Colonic mucosa (tissue), 4 donors: Measurements from ENCODE around the gene LAMA5. TPM values are rescaled to one million over a fixed set of nuclear protein-coding genes. Genes with fewer than 3 reads are reported as not detected.

Experiments
- DNase-seq: peaks from one replicate; pipeline ENCODE4 v3.0.0-alpha.2; 2020
- H3K27ac ChIP-seq: fragments of 200-600 bp; one replicate; pipeline ENCODE4 v1.8.0; 2021
- H3K27me3 ChIP-seq: fragments of 200-600 bp; one replicate; pipeline ENCODE4 v1.8.0; 2021
- H3K36me3 ChIP-seq: fragments of 200-600 bp; one replicate; pipeline ENCODE4 v1.8.0; 2021
- H3K4me1 ChIP-seq: fragments of 200-600 bp; one replicate; pipeline ENCODE4 v1.8.0; 2021; ENCODE audit warnings: mild to moderate bottlenecking
- H3K4me3 ChIP-seq: fragments of 200-600 bp; one replicate; pipeline ENCODE4 v1.8.0; 2021
- H3K9ac ChIP-seq, 2 donors: one replicate each; pipeline ENCODE4 v1.7.0; 2013; ENCODE audit warnings: control low read depth in 2 of 2, low read depth in 2 of 2, low read length in 2 of 2
- H3K9me3 ChIP-seq: fragments of 200-600 bp; one replicate; pipeline ENCODE4 v1.8.0; 2021
- CTCF ChIP-seq: fragments of 200-600 bp; IDR thresholded peaks from one replicate; pipeline ENCODE4 v1.8.0; 2022; ENCODE audit warnings: antibody characterized with exemption, mild to moderate bottlenecking
- intact Hi-C: fragments of 100-400 bp; cut with DNase I; formaldehyde crosslinking; loops from one replicate; pipeline ENCODE4 v1.14.1; 2022
- total RNA-seq, 2 donors: library from RNA; stranded (reverse); fragmentation: NEBNext Ultra II Directional in 1 of 2; extraction: Animal tissue kit (Norgen Biotek cat#: 25700) in 1 of 2; gene quantifications; one replicate each; pipeline ENCODE4 v1.2.1, GENCODE V29; 2021
- donor health status: healthy.
- donor health status: DM: no; HTN: no; CAD: no.
- donor health status: DM: no; HTN: no; CAD: no.

LAMA5 gene
- total RNA-seq, 2 donors from 2014 or later: 32.5 to 35.5 TPM

DNA sequence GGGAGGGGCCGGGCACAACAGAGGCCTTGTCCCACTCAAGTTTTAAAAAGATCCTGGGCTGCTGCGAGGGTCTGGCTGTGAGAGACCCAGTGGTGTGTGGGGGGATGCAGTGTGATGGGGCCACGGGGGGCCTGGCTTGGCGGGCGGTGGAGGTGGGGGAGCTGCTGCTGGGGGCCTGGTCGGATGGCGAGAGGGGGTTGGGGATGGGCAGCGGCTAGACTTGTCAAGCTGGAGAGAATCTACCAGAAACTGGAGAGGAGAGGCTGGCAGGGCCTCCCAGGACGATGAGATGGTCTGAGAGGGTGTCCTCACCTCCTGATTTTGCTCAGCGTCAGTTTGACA is 24.9 kb upstream of the LAMA5 start:
- Histone ChIP-seq H3K9me3 (no peaks in the 10 kb centered on the region), H3K36me3 (no peaks in the 10 kb centered on the region), H3K4me3 (no peak overlapping the region), H3K27ac (no peak overlapping the region), H3K9ac (no peak overlapping the region), H3K4me1 (peaks cover 9% of the 10 kb centered on the region), H3K27me3 (no peaks in the 10 kb centered on the region)
- DNase-seq: no peak
- intact Hi-C loops: no loop called here
- TF ChIP-seq CTCF: no peak

DNA sequence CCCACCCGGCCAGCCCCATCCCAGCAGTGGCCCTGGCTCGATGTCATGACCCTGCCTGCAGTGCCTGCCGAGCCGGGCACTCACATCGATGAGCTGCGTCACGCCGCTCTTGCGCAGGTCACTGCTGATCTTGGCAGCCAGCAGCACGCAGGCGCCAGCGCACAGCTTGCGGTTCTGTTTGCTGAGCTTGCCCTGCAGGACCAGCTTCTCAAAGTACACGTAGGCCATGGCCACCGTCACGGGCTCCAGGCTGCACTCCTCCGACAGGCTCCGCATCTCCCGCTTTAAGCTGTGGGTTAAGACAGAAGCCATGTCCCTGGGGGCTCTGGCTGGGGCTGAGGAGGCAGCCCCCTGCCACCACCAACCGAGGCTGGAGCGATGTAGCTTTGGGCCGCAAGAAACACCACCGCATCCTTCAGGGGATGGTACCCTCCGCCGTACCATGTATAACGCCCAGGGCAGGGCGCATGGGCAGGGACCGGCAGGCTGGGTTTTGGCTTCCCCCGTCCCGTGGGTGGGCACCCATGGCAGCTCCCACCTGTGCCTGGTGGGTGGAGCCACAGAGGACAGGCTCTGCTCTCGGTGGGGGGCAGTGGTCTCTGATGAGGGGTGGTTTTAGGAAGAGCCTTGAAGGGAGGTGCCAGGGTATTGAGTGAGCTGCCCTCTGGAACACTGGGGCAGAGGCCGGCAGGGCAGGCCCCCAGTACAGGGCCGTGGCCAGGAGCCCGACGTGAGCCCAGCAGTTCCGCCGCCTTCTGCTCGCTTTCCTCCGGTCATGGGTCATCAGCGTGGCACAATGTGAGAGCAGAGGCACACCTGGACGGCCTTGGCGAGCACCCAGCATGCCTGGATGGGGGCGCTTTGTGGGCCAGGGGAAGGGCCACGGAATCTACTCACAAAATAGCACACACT is 24.3 kb upstream of the LAMA5 start:
- H3K9ac ChIP-seq: no peak overlapping the region
- no peak for TF ChIP-seq CTCF
- H3K27ac ChIP-seq: no peak overlapping the region
- peaks cover 9% of the 10 kb centered on the region for H3K4me1 ChIP-seq
- intact Hi-C loops: no loop called here
- H3K36me3 ChIP-seq: no peaks in the 10 kb centered on the region
- no peaks in the 10 kb centered on the region for H3K9me3 ChIP-seq
- no peak overlapping the region for H3K4me3 ChIP-seq
- H3K27me3 ChIP-seq: no peaks in the 10 kb centered on the region
- DNase-seq: no peak

GRCh38 chr20:62390317-62391164 is 23.4 kb upstream of the LAMA5 start:
- intact Hi-C loops: no loop called here
- no peak for TF ChIP-seq CTCF
- H3K27me3 ChIP-seq: no peaks in the 10 kb centered on the region
- no peaks in the 10 kb centered on the region for H3K36me3 ChIP-seq
- H3K4me1 ChIP-seq: peaks cover 9% of the 10 kb centered on the region
- H3K9me3 ChIP-seq: no peaks in the 10 kb centered on the region
- no peak for DNase-seq
- H3K4me3 ChIP-seq: no peak overlapping the region
- H3K27ac ChIP-seq: no peak overlapping the region
- no peak overlapping the region for H3K9ac ChIP-seq

DNA sequence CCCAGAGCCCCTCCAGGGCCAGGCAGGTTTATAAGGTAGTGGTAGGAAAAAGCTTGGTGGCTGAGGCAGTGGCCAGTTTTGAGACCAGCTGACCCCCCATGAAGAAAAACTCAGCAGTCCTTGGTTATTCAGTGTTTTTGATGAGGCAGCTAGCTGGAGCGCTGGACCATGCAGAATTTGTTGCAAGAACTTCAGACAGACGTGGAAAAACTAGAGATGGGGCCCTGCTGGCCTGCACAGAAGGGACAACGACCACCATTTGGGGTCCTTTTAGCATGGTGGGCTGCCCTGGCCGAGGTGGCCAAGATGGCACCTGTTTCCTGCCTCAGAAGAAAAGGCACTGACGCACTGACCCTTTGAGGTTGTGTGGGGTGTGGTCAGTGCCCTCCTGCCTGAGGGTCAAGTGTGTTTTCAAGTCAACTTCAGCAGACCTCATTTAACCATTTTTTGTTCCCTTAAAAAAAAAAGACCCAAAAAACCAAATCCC is 22.5 kb upstream of the LAMA5 start:
- H3K9ac ChIP-seq: no peak overlapping the region
- intact Hi-C loops: loop anchor here (10.0 kb wide), 1 partner anchor 375 kb away; no protein-coding TSS in a partner anchor
- no peak overlapping the region for H3K27ac ChIP-seq
- H3K9me3 ChIP-seq: no peaks in the 10 kb centered on the region
- no peaks in the 10 kb centered on the region for H3K27me3 ChIP-seq
- H3K4me1 ChIP-seq: peaks cover 9% of the 10 kb centered on the region
- no peaks in the 10 kb centered on the region for H3K36me3 ChIP-seq
- TF ChIP-seq CTCF: no peak
- no peak for DNase-seq
- no peak overlapping the region for H3K4me3 ChIP-seq

DNA sequence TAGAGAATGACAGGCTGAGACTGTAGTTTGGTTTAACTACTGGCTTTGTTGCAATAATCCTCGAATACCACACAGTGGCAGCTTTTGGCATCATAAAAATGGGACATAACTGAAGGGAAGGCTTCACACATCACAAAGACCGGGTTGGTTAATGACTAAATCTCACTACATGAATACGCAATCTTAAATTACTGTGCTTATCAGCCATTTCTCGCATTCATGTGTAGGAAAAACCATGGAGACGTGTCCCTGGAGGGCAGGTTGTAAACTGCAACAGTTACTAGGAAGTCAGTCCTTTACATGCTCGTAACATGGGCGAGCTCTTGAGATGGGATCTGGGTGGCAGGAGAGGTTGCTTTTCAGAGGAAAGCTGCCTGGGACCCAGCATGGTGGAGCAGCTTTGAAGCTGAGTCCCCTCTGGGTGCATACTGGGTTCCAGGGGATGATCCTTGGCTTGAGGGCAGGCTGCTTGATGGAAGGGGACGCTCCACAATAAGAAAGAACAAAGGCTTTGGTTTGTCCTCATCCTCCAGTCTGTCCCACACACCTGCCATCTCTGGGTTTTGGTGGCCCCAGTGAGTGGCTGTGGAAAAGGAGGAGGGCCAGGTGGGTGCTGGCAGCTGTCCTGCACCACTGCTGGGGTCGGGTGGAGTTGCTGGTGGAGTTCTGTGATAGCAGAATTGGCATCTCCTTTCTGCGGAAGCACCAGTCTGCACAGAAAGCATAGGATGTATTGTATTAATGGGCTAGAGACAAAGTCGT is 21.9 kb upstream of the LAMA5 start:
- Histone ChIP-seq H3K36me3 (no peaks in the 10 kb centered on the region), H3K27me3 (no peaks in the 10 kb centered on the region), H3K27ac (no peak overlapping the region), H3K9ac (peak overlapping the region in 1 of 2 donors; percentile 18), H3K9me3 (no peaks in the 10 kb centered on the region), H3K4me1 (peaks cover 9% of the 10 kb centered on the region), H3K4me3 (no peak overlapping the region)
- TF ChIP-seq CTCF: no peak
- intact Hi-C loops: loop anchor here (10.0 kb wide), 1 partner anchor 374 kb away; no protein-coding TSS in a partner anchor
- DNase-seq: no peak
